Stimulated activated CD4-positive, alpha-beta T cell treated with anti-CD3 and anti-CD28 coated beads, Interleukin-1b, Interleukin-23, amount 100 ng/mL, for 1 hour (primary cell): ENCODE measurements around the gene TBX4.

Source experiments
- DNase-seq, 2 donors: peaks; one replicate each; pipeline ENCODE4 v3.0.0-alpha.2; 2020; ENCODE audit warnings: low read depth in 2 of 2

The TBX4 gene

GRCh38 chr17:61452301-61453290 lies at the start of gene TBX4:
Gene TBX4 (plus strand): TSS chr17:61452422. CDS start chr17:61456491, 4,069 bp downstream.
- no peak for DNase-seq

GRCh38 chr17:61402978-61403800 lies 49.0 kb upstream of the TBX4 start:
- DNase-seq = no peak

- DNase-seq = no peak
Observed at GRCh38 chr17:61403801-61404662, 48.2 kb upstream of the TBX4 start.

- DNase-seq = no peak
Observed at GRCh38 chr17:61404663-61404912, 47.6 kb upstream of the TBX4 start.

- DNase-seq = no peak
Observed at GRCh38 chr17:61404913-61405685, 47.1 kb upstream of the TBX4 start.

- no peak for DNase-seq
Observed at GRCh38 chr17:61405686-61406536, 46.3 kb upstream of the TBX4 start.

GRCh38 chr17:61406537-61406845 lies 45.7 kb upstream of the TBX4 start:
- no peak for DNase-seq

- DNase-seq = no peak
Observed at GRCh38 chr17:61406971-61407911, 45.0 kb upstream of the TBX4 start.

GRCh38 chr17:61408151-61409041 lies 43.8 kb upstream of the TBX4 start:
- DNase-seq = no peak

- DNase-seq = no peak
Observed at GRCh38 chr17:61409301-61410112, 42.7 kb upstream of the TBX4 start.

GRCh38 chr17:61410141-61411010 lies 41.8 kb upstream of the TBX4 start:
- peak in 1 of 2 donors; percentile 53 for DNase-seq

- no peak for DNase-seq
Observed at GRCh38 chr17:61411011-61411260, 41.3 kb upstream of the TBX4 start.

GRCh38 chr17:61411261-61412142 lies 40.7 kb upstream of the TBX4 start:
- DNase-seq = no peak

GRCh38 chr17:61412143-61412859 lies 39.9 kb upstream of the TBX4 start:
- DNase-seq = peak; percentile 32 to 70
